Central memory CD8-positive, alpha-beta T cell (primary cell): ENCODE results near the gene ARID5B.

ENCODE experiments used
- ATAC-seq: fragments of 150-1000 bp; cut with Tn5 transposase; replicated peaks from 2 replicates; pipeline ENCODE4 v1.10.0; 2022; ENCODE audit warnings: mild to moderate bottlenecking, moderate FRiP score, moderate number of reproducible peaks; ENCODE audit not compliant: poor library complexity, severe bottlenecking; ENCODE audit errors: extremely low read depth
- DNase-seq, 2 donors: peaks; one replicate each; pipeline ENCODE4 v3.0.0; 2021; ENCODE audit warnings: low spot score in 2 of 2
- H3K27ac Mint-ChIP-seq: one replicate; pipeline ENCODE4 v1.8.0; 2022; ENCODE audit warnings: low read depth, mild to moderate bottlenecking, moderate library complexity, mixed read lengths
- H3K27me3 Mint-ChIP-seq: one replicate; pipeline ENCODE4 v1.8.0; 2022; ENCODE audit warnings: mixed read lengths
- H3K36me3 Mint-ChIP-seq: one replicate; pipeline ENCODE4 v1.8.0; 2022; ENCODE audit warnings: mild to moderate bottlenecking, moderate library complexity, mixed read lengths; ENCODE audit not compliant: insufficient read depth
- H3K4me1 Mint-ChIP-seq: one replicate; pipeline ENCODE4 v1.8.0; 2022; ENCODE audit warnings: mixed read lengths
- H3K4me3 Mint-ChIP-seq: one replicate; pipeline ENCODE4 v1.8.0; 2022; ENCODE audit warnings: mild to moderate bottlenecking, moderate library complexity, mixed read lengths
- H3K9me3 Mint-ChIP-seq: one replicate; pipeline ENCODE4 v1.8.0; 2022; ENCODE audit warnings: mixed read lengths

Gene ARID5B

GRCh38 chr10:61918140-61918539, 16.6 kb downstream of the ARID5B start:
- Mint-ChIP-seq H3K36me3 (peaks cover 5% of the 10 kb centered on the region), H3K9me3 (peaks cover 10% of the 10 kb centered on the region), H3K27ac (peak overlapping the region; percentile 33), H3K4me1 (peaks cover 47% of the 10 kb centered on the region), H3K4me3 (no peak overlapping the region), H3K27me3 (no peaks in the 10 kb centered on the region)
- DNase-seq = no peak
- no peak for ATAC-seq

DNA sequence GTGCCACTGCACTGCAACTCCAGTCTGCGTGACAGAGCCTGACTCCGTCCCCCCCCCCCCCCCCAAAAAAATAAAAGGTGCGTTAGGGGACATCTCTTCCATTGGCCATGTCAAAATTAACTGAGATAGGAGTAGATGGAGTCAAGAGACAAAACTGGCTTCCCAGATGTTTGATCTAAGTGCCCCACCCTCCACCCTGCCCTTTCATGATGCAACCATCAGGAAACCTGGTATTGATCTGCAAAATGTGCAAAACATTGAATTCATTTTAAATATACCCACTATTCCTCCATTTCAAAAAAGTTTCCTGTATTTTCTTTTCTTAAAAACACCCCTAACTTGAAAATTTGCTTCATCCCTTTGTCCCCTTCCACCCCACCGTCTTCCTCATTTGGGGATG, 17.5 kb downstream of the ARID5B start:
- Mint-ChIP-seq H3K4me1 (peaks cover 50% of the 10 kb centered on the region), H3K9me3 (peaks cover 10% of the 10 kb centered on the region), H3K27ac (no peak overlapping the region), H3K27me3 (no peaks in the 10 kb centered on the region), H3K4me3 (no peak overlapping the region), H3K36me3 (peaks cover 5% of the 10 kb centered on the region)
- no peak for ATAC-seq
- no peak for DNase-seq

DNA sequence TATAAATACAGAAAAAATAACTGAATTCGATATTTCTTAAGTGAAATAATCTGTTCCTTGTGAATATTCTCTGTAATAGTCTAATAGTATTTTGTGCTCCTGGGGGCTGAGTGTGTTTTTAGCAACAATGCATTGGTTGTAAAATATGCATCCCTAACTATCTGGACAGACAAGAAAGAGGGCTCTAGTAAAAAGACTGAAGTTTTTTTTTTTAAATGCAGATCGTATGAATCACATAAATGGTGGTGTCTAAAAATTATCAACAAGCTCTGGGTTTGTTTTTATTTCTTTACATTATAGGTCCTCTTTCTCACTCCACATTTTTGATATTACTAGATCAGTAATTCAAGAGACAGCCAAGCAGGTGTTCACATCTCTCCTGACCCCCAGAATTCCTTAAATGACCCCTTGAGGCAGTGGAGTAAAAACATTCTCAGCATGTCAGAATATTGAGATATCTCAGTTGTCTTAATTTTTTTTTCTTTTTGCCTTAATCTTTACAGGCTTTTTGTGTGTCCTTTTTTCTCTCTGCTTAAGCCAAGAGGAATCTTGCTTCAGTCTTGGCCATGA, 18.2 kb downstream of the ARID5B start:
- Mint-ChIP-seq H3K4me1 (peaks cover 50% of the 10 kb centered on the region), H3K27ac (no peak overlapping the region)
- DNase-seq = no peak

GRCh38 chr10:61921143-61921542, 19.6 kb downstream of the ARID5B start:
- DNase-seq (no peak), ATAC-seq (no peak)
- peak overlapping the region; percentile 29 for H3K27ac Mint-ChIP-seq
- H3K27me3 Mint-ChIP-seq = no peaks in the 10 kb centered on the region
- peaks cover 8% of the 10 kb centered on the region for H3K36me3 Mint-ChIP-seq
- peaks cover 10% of the 10 kb centered on the region for H3K9me3 Mint-ChIP-seq
- H3K4me1 Mint-ChIP-seq = peaks cover 51% of the 10 kb centered on the region
- H3K4me3 Mint-ChIP-seq = no peak overlapping the region

More for the DNA sequence above, 18.2 kb downstream of the ARID5B start:
- Mint-ChIP-seq H3K4me3 (no peak overlapping the region), H3K27me3 (no peaks in the 10 kb centered on the region), H3K36me3 (peaks cover 5% of the 10 kb centered on the region), H3K9me3 (peaks cover 10% of the 10 kb centered on the region)
- ATAC-seq = no peak

GRCh38 chr10:61923210-61923949, 21.9 kb downstream of the ARID5B start:
- H3K4me3 Mint-ChIP-seq = no peak overlapping the region
- H3K9me3 Mint-ChIP-seq = no peaks in the 10 kb centered on the region
- no peak overlapping the region for H3K27ac Mint-ChIP-seq
- no peak for ATAC-seq
- H3K4me1 Mint-ChIP-seq = peaks cover 35% of the 10 kb centered on the region
- H3K27me3 Mint-ChIP-seq = no peaks in the 10 kb centered on the region
- H3K36me3 Mint-ChIP-seq = peaks cover 8% of the 10 kb centered on the region
- no peak for DNase-seq

GRCh38 chr10:61923950-61924274, 22.4 kb downstream of the ARID5B start:
- H3K4me1 Mint-ChIP-seq = peaks cover 34% of the 10 kb centered on the region
- no peak for DNase-seq
- H3K27me3 Mint-ChIP-seq = no peaks in the 10 kb centered on the region
- ATAC-seq = no peak
- no peak overlapping the region for H3K27ac Mint-ChIP-seq
- no peak overlapping the region for H3K4me3 Mint-ChIP-seq
- H3K9me3 Mint-ChIP-seq = no peaks in the 10 kb centered on the region
- peaks cover 8% of the 10 kb centered on the region for H3K36me3 Mint-ChIP-seq

DNA sequence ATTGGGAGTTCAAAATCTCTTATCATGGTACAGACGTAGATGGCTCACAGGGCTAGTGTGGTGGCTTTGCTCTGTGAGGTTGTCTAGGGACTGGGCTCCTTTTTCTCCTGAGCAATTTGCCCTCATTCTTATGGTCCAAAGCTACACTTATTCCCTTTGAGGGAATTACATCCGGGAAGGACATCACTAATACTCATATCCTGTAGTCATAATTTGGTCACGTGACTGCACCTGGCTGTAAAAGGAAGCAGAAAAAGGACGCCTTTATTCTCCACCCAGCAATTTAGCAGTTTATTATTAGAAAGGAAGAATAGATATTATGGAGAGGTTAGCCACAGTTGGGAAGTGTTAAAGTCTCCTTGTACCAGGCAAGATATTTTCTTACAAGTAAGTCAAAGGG, 28.1 kb downstream of the ARID5B start:
- ATAC-seq (no peak), DNase-seq (no peak)
- no peak overlapping the region for H3K27ac Mint-ChIP-seq
- H3K4me3 Mint-ChIP-seq = no peak overlapping the region
- H3K36me3 Mint-ChIP-seq = peaks cover 9% of the 10 kb centered on the region
- no peaks in the 10 kb centered on the region for H3K27me3 Mint-ChIP-seq
- H3K9me3 Mint-ChIP-seq = no peaks in the 10 kb centered on the region
- peaks cover 41% of the 10 kb centered on the region for H3K4me1 Mint-ChIP-seq

DNA sequence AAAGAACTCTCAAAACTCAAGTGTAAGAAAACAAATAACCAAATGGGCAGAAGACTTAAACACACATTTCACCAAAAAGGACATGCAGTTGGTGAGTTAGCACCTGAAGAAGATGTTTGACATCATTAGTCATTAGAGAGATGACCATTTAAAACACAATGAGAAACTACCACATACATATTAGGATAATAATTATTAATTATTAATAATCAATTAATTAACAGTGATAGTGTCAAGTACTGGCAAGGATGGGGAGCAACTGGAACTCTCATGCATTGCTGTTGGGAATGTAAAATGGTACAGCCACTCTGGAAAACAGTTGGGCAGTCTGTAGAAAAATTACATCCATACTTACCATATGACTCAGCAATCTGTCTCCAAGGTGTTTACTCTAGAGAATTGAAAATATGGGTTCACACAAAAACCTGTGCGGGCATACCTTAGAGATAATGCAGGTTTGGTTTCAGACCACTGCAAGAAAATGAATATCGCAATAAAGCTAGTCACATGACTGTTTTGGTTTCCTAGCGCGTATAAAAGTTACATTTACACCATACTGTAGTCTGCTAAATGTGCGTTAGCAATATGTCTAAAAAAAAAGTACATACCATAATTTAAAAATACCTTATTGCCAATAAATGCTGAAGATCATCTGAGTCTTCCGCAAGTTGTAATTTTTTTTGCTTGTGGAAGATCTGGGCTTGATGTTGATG, 30.3 kb downstream of the ARID5B start:
- no peak overlapping the region for H3K27ac Mint-ChIP-seq
- H3K27me3 Mint-ChIP-seq = no peaks in the 10 kb centered on the region
- no peak for DNase-seq
- ATAC-seq = no peak
- H3K9me3 Mint-ChIP-seq = no peaks in the 10 kb centered on the region
- no peak overlapping the region for H3K4me3 Mint-ChIP-seq
- H3K4me1 Mint-ChIP-seq = peaks cover 32% of the 10 kb centered on the region
- H3K36me3 Mint-ChIP-seq = peaks cover 3% of the 10 kb centered on the region

- ATAC-seq (peak; percentile 46), DNase-seq (no peak)
- H3K4me3 Mint-ChIP-seq = peak overlapping the region; percentile 14
- peak overlapping the region; percentile 61 for H3K27ac Mint-ChIP-seq
- no peaks in the 10 kb centered on the region for H3K9me3 Mint-ChIP-seq
- peaks cover 54% of the 10 kb centered on the region for H3K4me1 Mint-ChIP-seq
- H3K36me3 Mint-ChIP-seq = peaks cover 6% of the 10 kb centered on the region
- H3K27me3 Mint-ChIP-seq = no peaks in the 10 kb centered on the region
Measured at GRCh38 chr10:61933859-61934555, 32.5 kb downstream of the ARID5B start.

DNA sequence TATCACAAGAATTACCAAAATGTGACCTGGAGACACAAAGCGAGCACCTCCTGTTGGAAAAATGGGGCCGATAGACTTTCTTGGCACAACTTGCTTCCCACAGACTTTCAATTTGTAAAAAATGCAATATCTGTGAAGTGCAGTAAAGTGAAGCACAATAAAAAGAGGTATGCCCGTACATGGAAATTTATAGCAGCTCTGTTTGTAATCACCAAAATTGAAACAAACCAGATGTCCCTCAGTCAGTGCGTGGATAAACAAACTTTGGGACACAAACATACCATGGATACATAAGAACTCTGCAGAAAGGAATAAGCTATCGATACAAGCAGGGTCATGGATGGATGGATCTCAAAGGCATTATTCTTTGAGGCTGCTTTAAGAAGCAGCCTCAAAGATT, 33.6 kb downstream of the ARID5B start:
- no peak overlapping the region for H3K4me3 Mint-ChIP-seq
- H3K4me1 Mint-ChIP-seq = peaks cover 49% of the 10 kb centered on the region
- ATAC-seq (no peak), DNase-seq (no peak)
- H3K9me3 Mint-ChIP-seq = no peaks in the 10 kb centered on the region
- no peak overlapping the region for H3K27ac Mint-ChIP-seq
- H3K36me3 Mint-ChIP-seq = peaks cover 7% of the 10 kb centered on the region
- H3K27me3 Mint-ChIP-seq = no peaks in the 10 kb centered on the region

GRCh38 chr10:61936770-61937169, 35.3 kb downstream of the ARID5B start:
- ATAC-seq = no peak
- no peaks in the 10 kb centered on the region for H3K9me3 Mint-ChIP-seq
- H3K4me1 Mint-ChIP-seq = peaks cover 57% of the 10 kb centered on the region
- no peak for DNase-seq
- peaks cover 12% of the 10 kb centered on the region for H3K36me3 Mint-ChIP-seq
- H3K27me3 Mint-ChIP-seq = no peaks in the 10 kb centered on the region
- H3K27ac Mint-ChIP-seq = peak overlapping the region; percentile 23
- H3K4me3 Mint-ChIP-seq = no peak overlapping the region

DNA sequence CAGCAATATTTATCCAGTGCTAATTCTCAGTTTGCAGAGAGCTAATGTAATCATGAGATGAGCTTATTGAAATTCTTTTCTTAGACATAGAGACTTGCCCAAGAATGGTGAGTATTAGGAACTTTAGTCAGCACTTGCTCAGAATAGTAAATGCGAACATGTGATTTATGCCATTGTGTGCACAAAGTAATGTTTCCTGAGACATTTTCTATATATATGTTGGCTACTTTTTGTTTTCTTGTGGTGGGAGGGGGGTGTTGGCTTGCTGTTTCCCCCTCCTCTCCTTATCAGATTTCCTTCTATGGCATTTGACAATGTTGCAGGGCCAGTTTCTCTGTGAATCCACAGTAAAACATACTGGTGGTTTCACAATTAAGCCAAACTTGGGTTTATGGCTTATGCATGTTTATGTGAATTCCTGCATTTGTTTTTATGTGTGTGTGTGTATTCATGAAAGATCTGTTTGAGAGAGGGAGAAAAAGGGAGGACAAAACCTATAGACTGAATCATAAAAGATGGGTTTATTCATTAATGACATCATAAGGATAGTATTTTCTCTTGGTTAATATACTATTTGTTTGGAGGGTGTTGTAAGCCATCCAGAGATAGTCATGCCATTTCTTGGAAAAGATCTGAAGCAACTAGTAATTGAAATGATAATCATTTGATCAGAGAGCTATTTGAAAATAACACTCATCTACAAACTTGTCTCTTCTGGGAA, 36.3 kb downstream of the ARID5B start:
- Mint-ChIP-seq H3K27me3 (no peaks in the 10 kb centered on the region), H3K4me3 (no peak overlapping the region), H3K27ac (peak overlapping the region; percentile 89), H3K36me3 (peaks cover 12% of the 10 kb centered on the region), H3K9me3 (no peaks in the 10 kb centered on the region), H3K4me1 (peaks cover 60% of the 10 kb centered on the region)
- ATAC-seq (no peak), DNase-seq (no peak)
